Loucy (cell line): ENCODE measurements around the gene CCDC83.

Experiments used
- H2AFZ ChIP-seq: fragments of 200-600 bp; sonication (generic); 2 replicates; pipeline ENCODE4 v1.6.0; 2016; ENCODE audit warnings: antibody characterized with exemption, mild to moderate bottlenecking, low read length, moderate library complexity
- H3F3A ChIP-seq: fragments of 200-600 bp; 2 replicates; pipeline ENCODE4 v1.6.0; 2016; ENCODE audit warnings: antibody characterized with exemption, low read depth, mild to moderate bottlenecking
- H3K27me3 ChIP-seq: fragments of 200-600 bp; sonication (generic); 2 replicates; pipeline ENCODE4 v1.6.1; 2014; ENCODE audit warnings: low read length, mild to moderate bottlenecking; ENCODE audit not compliant: insufficient read depth, poor library complexity, severe bottlenecking
- H3K36me3 ChIP-seq: fragments of 200-600 bp; sonication (generic); 2 replicates; pipeline ENCODE4 v1.6.1; 2016; ENCODE audit warnings: low read length; ENCODE audit not compliant: insufficient read depth
- H3K4me1 ChIP-seq: fragments of 200-600 bp; sonication (generic); 2 replicates; pipeline ENCODE4 v1.5.1; 2014; ENCODE audit warnings: low read length, mild to moderate bottlenecking; ENCODE audit not compliant: insufficient read depth, poor library complexity, severe bottlenecking
- H3K4me2 ChIP-seq: fragments of 200-600 bp; sonication (generic); 2 replicates; pipeline ENCODE4 v1.6.0; 2014; ENCODE audit warnings: antibody characterized with exemption, low read length, low read depth, mild to moderate bottlenecking; ENCODE audit not compliant: poor library complexity, severe bottlenecking
- H3K4me3 ChIP-seq: fragments of 200-600 bp; sonication (generic); 2 replicates; pipeline ENCODE4 v1.5.1; 2014; ENCODE audit warnings: low read length, mild to moderate bottlenecking, mixed read lengths; ENCODE audit not compliant: poor library complexity, severe bottlenecking
- H3K79me2 ChIP-seq: fragments of 200-600 bp; sonication (generic); 2 replicates; pipeline ENCODE4 v1.6.1; 2014; ENCODE audit warnings: low read length; ENCODE audit not compliant: insufficient read depth
- H3K9ac ChIP-seq: fragments of 200-600 bp; sonication (generic); 2 replicates; pipeline ENCODE4 v1.6.0; 2014; ENCODE audit warnings: mild to moderate bottlenecking, low read depth, low read length, moderate library complexity; ENCODE audit not compliant: poor library complexity, severe bottlenecking
- H3K9me2 ChIP-seq: fragments of 200-600 bp; sonication (generic); replicated peaks from 2 replicates; pipeline ENCODE4 v1.6.1; 2016; ENCODE audit warnings: low read depth, low read length, mixed read lengths
- H3K9me3 ChIP-seq: fragments of 200-600 bp; sonication (generic); 2 replicates; pipeline ENCODE4 v1.6.1; 2014; ENCODE audit warnings: mild to moderate bottlenecking, antibody characterized with exemption, low read length, low read depth; ENCODE audit not compliant: insufficient read depth
- H4K20me1 ChIP-seq: fragments of 200-600 bp; sonication (generic); 2 replicates; pipeline ENCODE4 v1.6.0; 2014; ENCODE audit warnings: antibody characterized with exemption, low read length, mild to moderate bottlenecking; ENCODE audit not compliant: insufficient read depth, poor library complexity, severe bottlenecking
- EZH2phosphoT487 ChIP-seq: fragments of 200-600 bp; IDR thresholded peaks from 2 replicates; pipeline ENCODE4 v1.6.1; 2018; ENCODE audit warnings: antibody characterized with exemption, mild to moderate bottlenecking, moderate library complexity, borderline replicate concordance
- TF ChIP-seq, protein P1 (sequence below): fragments of 200-600 bp; sonication (generic); conservative IDR thresholded peaks from 2 replicates; pipeline ENCODE4 v1.5.1; 2014; ENCODE audit warnings: mild to moderate bottlenecking, antibody characterized with exemption, low read length

Gene CCDC83

DNA sequence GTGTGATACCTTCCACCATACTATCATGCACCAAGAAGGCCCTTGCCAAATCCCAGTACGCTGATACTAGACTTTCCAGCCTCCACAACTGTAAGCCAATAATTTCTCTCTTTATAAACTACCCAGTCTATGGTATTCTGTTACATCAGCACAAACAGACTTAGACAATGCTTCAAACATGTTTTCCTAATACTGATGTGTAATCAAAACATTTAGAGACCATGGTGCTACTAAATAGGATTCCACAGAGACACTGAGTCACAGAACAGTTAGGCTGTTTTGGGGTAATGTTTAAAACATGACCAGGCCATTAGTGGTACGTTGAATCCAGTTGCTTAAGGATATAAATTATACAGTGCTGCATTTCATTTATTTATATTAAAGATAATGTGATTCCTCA lies 110.0 kb downstream of the CCDC83 start:
- H4K20me1 ChIP-seq: peaks cover 3% of the 10 kb centered on the region
- H3K36me3 ChIP-seq: peaks cover 70% of the 10 kb centered on the region; the same call in 1 of the 2 replicates
- no peaks in the 10 kb centered on the region for H3K9me2 ChIP-seq
- H3K4me2 ChIP-seq: no peak overlapping the region
- TF ChIP-seq EZH2phosphoT487: no peak
- TF ChIP-seq, protein P1, sequence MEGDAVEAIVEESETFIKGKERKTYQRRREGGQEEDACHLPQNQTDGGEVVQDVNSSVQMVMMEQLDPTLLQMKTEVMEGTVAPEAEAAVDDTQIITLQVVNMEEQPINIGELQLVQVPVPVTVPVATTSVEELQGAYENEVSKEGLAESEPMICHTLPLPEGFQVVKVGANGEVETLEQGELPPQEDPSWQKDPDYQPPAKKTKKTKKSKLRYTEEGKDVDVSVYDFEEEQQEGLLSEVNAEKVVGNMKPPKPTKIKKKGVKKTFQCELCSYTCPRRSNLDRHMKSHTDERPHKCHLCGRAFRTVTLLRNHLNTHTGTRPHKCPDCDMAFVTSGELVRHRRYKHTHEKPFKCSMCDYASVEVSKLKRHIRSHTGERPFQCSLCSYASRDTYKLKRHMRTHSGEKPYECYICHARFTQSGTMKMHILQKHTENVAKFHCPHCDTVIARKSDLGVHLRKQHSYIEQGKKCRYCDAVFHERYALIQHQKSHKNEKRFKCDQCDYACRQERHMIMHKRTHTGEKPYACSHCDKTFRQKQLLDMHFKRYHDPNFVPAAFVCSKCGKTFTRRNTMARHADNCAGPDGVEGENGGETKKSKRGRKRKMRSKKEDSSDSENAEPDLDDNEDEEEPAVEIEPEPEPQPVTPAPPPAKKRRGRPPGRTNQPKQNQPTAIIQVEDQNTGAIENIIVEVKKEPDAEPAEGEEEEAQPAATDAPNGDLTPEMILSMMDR: no peak
- no peak overlapping the region for H2AFZ ChIP-seq
- H3K79me2 ChIP-seq: no peaks in the 10 kb centered on the region
- no peaks in the 10 kb centered on the region for H3K27me3 ChIP-seq
- H3K4me1 ChIP-seq: no peaks in the 10 kb centered on the region
- no peaks in the 10 kb centered on the region for H3K9me3 ChIP-seq
- no peak overlapping the region for H3K9ac ChIP-seq
- no peak overlapping the region for H3K4me3 ChIP-seq
- no peaks in the 10 kb centered on the region for H3F3A ChIP-seq

DNA sequence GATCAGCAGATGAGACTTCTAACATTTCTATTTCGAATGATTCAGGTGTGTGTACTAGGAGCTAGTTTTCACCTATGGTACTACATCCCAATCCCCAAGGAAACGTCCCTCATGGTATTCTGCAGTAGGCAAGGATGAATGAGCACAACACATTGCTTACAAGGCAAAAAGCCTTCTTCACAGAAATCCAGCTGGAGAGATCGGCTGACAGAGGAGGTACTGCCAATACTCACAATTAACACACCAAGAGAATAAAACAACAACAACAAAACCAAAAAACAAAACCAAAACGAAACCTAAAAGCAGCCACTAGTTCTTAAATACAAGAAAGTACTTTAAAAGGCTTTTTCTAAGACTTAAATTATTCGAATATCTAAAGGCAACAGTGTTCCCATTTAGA lies 112.3 kb downstream of the CCDC83 start:
- H3K4me2 ChIP-seq: no peak overlapping the region
- H3K27me3 ChIP-seq: no peaks in the 10 kb centered on the region
- no peaks in the 10 kb centered on the region for H4K20me1 ChIP-seq
- no peaks in the 10 kb centered on the region for H3K9me2 ChIP-seq
- H3K4me1 ChIP-seq: no peaks in the 10 kb centered on the region
- TF ChIP-seq EZH2phosphoT487: no peak
- TF ChIP-seq, protein P1: no peak
- H3K36me3 ChIP-seq: peaks cover 74% of the 10 kb centered on the region; the same call in 1 of the 2 replicates
- no peak overlapping the region for H3K4me3 ChIP-seq
- no peaks in the 10 kb centered on the region for H3F3A ChIP-seq
- no peaks in the 10 kb centered on the region for H3K9me3 ChIP-seq
- H3K79me2 ChIP-seq: no peaks in the 10 kb centered on the region
- no peak overlapping the region for H3K9ac ChIP-seq
- no peak overlapping the region for H2AFZ ChIP-seq
